Measurements from ENCODE around the gene FCRL5. TPM values are rescaled to one million over a fixed set of nuclear protein-coding genes. Genes with fewer than 3 reads are reported as not detected.

The FCRL5 gene
- total RNA-seq, 2 donors from 2014 or later: 1.1 TPM; not detected in 1

DNA sequence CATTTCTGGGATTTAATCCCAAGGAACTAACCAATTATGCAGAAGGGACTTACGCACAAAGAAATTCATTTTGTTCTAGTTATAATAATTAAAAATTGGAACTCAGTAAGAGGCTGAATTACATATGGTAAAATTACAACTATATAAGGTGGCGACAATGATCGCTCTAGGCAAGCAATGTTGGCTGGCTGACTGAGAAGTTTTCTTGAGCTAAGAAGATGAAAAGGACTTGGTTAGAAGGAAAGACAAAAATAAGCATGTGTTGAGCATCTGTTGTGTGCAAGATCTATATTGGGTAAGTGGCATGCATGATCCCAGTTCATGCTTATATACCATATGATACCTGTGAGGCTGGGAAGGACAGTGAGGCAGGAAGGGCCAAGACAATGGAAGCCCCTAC, 80.8 kb downstream of the FCRL5 start:
- WGBS, 2 experiments (ENCODE audit: insufficient coverage in 1 of 2, insufficient read length in 1 of 2): 90 to 100% methylated on average over 1 to 3 of the region's 3 CpGs
- no peaks in the 10 kb centered on the region for H3K27me3 Mint-ChIP-seq (ENCODE audit: insufficient read depth)
- no peaks in the 10 kb centered on the region for H3K27me3 ChIP-seq (ENCODE audit: control insufficient read depth, insufficient read depth, low read length, poor library complexity, severe bottlenecking)
- H3K9ac ChIP-seq (ENCODE audit: extremely low read depth, low read length, poor library complexity, severe bottlenecking): no peak overlapping the region
- no peaks in the 10 kb centered on the region for H3K36me3 Mint-ChIP-seq (ENCODE audit: low read depth)
- H3K27ac ChIP-seq (ENCODE audit: low read depth, low read length): no peak overlapping the region
- H3K9me3 ChIP-seq (ENCODE audit: control insufficient read depth, low read length): peaks cover 17% of the 10 kb centered on the region
- no peak overlapping the region for H3K4me3 Mint-ChIP-seq
- H3K4me1 ChIP-seq (ENCODE audit: control insufficient read depth, insufficient read depth, low read length): no peaks in the 10 kb centered on the region
- TF ChIP-seq, protein P1, sequence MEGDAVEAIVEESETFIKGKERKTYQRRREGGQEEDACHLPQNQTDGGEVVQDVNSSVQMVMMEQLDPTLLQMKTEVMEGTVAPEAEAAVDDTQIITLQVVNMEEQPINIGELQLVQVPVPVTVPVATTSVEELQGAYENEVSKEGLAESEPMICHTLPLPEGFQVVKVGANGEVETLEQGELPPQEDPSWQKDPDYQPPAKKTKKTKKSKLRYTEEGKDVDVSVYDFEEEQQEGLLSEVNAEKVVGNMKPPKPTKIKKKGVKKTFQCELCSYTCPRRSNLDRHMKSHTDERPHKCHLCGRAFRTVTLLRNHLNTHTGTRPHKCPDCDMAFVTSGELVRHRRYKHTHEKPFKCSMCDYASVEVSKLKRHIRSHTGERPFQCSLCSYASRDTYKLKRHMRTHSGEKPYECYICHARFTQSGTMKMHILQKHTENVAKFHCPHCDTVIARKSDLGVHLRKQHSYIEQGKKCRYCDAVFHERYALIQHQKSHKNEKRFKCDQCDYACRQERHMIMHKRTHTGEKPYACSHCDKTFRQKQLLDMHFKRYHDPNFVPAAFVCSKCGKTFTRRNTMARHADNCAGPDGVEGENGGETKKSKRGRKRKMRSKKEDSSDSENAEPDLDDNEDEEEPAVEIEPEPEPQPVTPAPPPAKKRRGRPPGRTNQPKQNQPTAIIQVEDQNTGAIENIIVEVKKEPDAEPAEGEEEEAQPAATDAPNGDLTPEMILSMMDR (conservative IDR thresholded peaks at IDR 0.05): no peak
- peaks cover 15% of the 10 kb centered on the region for H3K9me3 Mint-ChIP-seq
- peaks cover 5% of the 10 kb centered on the region for H3K4me1 Mint-ChIP-seq
- no peak overlapping the region for H3K4me3 ChIP-seq (ENCODE audit: low read length)
- no peak overlapping the region for H3K27ac Mint-ChIP-seq
- no peaks in the 10 kb centered on the region for H3K36me3 ChIP-seq (ENCODE audit: control insufficient read depth, insufficient read depth, low read length)
- no peak for DNase-seq

- Mint-ChIP-seq H3K36me3 (ENCODE audit: low read depth) (no peaks in the 10 kb centered on the region), H3K27me3 (ENCODE audit: insufficient read depth) (no peaks in the 10 kb centered on the region), H3K4me1 (peaks cover 5% of the 10 kb centered on the region), H3K27ac (no peak overlapping the region), H3K4me3 (no peak overlapping the region), H3K9me3 (peaks cover 2% of the 10 kb centered on the region)
- WGBS, 2 experiments (ENCODE audit: insufficient coverage in 1 of 2, insufficient read length in 1 of 2): 57 to 79% methylated on average over 2 to 4 of the region's 4 CpGs
- Histone ChIP-seq H3K9me3 (ENCODE audit: control insufficient read depth, low read length) (peaks cover 2% of the 10 kb centered on the region), H3K4me3 (ENCODE audit: low read length) (no peak overlapping the region), H3K4me1 (ENCODE audit: control insufficient read depth, insufficient read depth, low read length) (no peaks in the 10 kb centered on the region), H3K9ac (ENCODE audit: extremely low read depth, low read length, poor library complexity, severe bottlenecking) (no peak overlapping the region), H3K27ac (ENCODE audit: low read depth, low read length) (no peak overlapping the region), H3K27me3 (ENCODE audit: control insufficient read depth, insufficient read depth, low read length, poor library complexity, severe bottlenecking) (no peaks in the 10 kb centered on the region), H3K36me3 (ENCODE audit: control insufficient read depth, insufficient read depth, low read length) (no peaks in the 10 kb centered on the region)
- TF ChIP-seq, protein P1 (conservative IDR thresholded peaks at IDR 0.05): no peak
- DNase-seq: no peak
Observed at GRCh38 chr1:157469752-157470675, 82.3 kb downstream of the FCRL5 start.

DNA sequence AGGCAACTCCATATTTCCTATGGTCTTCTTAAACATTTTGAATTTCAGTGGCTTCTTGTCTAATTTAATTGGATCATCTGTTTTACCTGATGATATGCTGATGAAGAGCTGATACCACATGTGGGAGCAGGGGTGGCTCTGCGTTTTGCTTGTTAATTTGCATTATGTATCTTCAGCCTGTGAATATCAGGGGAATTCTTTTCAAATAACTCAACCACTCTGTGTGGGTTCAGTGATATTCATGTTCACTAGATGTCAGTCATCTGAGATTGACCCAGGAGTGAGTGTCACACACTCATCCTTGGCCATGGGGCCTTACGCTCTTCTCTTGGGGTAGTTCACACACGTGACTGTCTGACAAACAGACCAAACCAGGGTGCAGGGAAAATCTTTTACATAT, 83.0 kb downstream of the FCRL5 start:
- Histone ChIP-seq H3K27ac (ENCODE audit: low read depth, low read length) (no peak overlapping the region), H3K4me3 (ENCODE audit: low read length) (no peak overlapping the region), H3K36me3 (ENCODE audit: control insufficient read depth, insufficient read depth, low read length) (no peaks in the 10 kb centered on the region), H3K27me3 (ENCODE audit: control insufficient read depth, insufficient read depth, low read length, poor library complexity, severe bottlenecking) (no peaks in the 10 kb centered on the region), H3K9ac (ENCODE audit: extremely low read depth, low read length, poor library complexity, severe bottlenecking) (no peak overlapping the region), H3K9me3 (ENCODE audit: control insufficient read depth, low read length) (no peaks in the 10 kb centered on the region), H3K4me1 (ENCODE audit: control insufficient read depth, insufficient read depth, low read length) (no peaks in the 10 kb centered on the region)
- Mint-ChIP-seq H3K27me3 (ENCODE audit: insufficient read depth) (no peaks in the 10 kb centered on the region), H3K27ac (no peak overlapping the region), H3K9me3 (no peaks in the 10 kb centered on the region), H3K4me3 (no peak overlapping the region), H3K36me3 (ENCODE audit: low read depth) (no peaks in the 10 kb centered on the region), H3K4me1 (peaks cover 5% of the 10 kb centered on the region)
- TF ChIP-seq, protein P1 (conservative IDR thresholded peaks at IDR 0.05): no peak
- DNase-seq: no peak
- WGBS, 2 experiments (ENCODE audit: insufficient coverage in 1 of 2, insufficient read length in 1 of 2): 91 to 100% methylated on average over 1 to 3 of the region's 3 CpGs
